ENCODE measurements around the gene KRTAP12-2.
"Not testable (repeated sequence)": the region's sequence is repeated elsewhere in the genome, so short reads cannot be mapped to it uniquely, and the experiment has no call there.

Gene KRTAP12-2

DNA sequence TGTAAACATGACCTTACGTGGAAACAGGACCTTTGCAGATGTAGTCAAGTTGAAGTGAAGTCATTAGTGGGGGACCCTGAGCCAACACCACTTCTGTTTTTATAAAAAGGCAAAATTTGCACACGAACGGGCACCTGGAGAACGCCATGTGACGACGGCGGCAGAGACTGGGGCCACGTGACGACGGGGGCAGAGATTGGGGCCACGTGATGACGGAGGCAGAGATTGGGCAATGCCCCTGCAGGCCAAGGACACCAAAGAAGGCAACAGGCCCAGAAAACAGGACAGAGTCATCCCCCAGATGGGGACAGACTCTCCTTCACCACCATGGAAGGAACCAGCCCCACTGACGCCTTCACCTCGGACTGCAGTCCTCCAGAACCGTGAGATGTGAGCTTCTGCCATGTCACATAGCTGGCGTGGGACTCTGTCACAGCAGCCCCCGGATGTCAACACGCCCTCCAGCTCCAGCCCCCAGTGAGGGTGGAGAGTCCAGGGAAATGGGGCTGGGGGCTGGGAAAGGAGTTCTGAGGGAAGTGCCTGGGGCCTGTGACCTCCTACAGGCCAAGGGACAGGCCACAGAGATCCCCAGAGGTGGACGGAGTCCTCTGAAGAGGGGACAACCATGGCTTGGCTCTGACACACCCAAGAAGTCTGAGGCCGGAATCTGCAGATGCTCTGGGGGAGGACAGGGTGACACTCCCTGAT, 16.3 kb downstream of the KRTAP12-2 start:
- in situ Hi-C loops (cut with HindIII; ENCODE audit: low pct_ligation_motif_present, low sequenced_read_pairs): no loop called here
- H3K27me3 ChIP-seq (replicated peaks): no peaks in the 10 kb centered on the region
- no peak overlapping the region for H3K4me3 ChIP-seq (ENCODE audit: low read depth, low read length)
- TF ChIP-seq, protein P1, sequence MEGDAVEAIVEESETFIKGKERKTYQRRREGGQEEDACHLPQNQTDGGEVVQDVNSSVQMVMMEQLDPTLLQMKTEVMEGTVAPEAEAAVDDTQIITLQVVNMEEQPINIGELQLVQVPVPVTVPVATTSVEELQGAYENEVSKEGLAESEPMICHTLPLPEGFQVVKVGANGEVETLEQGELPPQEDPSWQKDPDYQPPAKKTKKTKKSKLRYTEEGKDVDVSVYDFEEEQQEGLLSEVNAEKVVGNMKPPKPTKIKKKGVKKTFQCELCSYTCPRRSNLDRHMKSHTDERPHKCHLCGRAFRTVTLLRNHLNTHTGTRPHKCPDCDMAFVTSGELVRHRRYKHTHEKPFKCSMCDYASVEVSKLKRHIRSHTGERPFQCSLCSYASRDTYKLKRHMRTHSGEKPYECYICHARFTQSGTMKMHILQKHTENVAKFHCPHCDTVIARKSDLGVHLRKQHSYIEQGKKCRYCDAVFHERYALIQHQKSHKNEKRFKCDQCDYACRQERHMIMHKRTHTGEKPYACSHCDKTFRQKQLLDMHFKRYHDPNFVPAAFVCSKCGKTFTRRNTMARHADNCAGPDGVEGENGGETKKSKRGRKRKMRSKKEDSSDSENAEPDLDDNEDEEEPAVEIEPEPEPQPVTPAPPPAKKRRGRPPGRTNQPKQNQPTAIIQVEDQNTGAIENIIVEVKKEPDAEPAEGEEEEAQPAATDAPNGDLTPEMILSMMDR (IDR thresholded peaks at IDR 0.05; ENCODE audit: low read depth, low read length, missing control alignments): no peak
- no peak overlapping the region for H3K27ac ChIP-seq
- no peaks in the 10 kb centered on the region for H3K36me3 ChIP-seq (replicated peaks)
- DNase-seq: no peak

- Histone ChIP-seq H3K27ac (no peak overlapping the region), H3K36me3 (replicated peaks) (no peaks in the 10 kb centered on the region), H3K4me3 (ENCODE audit: low read depth, low read length) (no peak overlapping the region), H3K27me3 (replicated peaks) (no peaks in the 10 kb centered on the region)
- in situ Hi-C loops (cut with HindIII; ENCODE audit: low pct_ligation_motif_present, low sequenced_read_pairs): no loop called here
- TF ChIP-seq, protein P1 (IDR thresholded peaks at IDR 0.05; ENCODE audit: low read depth, low read length, missing control alignments): no peak
- DNase-seq: no peak
Observed at GRCh38 chr21:44649521-44650100, 17.1 kb downstream of the KRTAP12-2 start.

GRCh38 chr21:44648557-44649311, 18.0 kb downstream of the KRTAP12-2 start:
- Histone ChIP-seq H3K27me3 (replicated peaks) (no peaks in the 10 kb centered on the region), H3K27ac (no peak overlapping the region), H3K36me3 (replicated peaks) (no peaks in the 10 kb centered on the region), H3K4me3 (ENCODE audit: low read depth, low read length) (no peak overlapping the region)
- TF ChIP-seq, protein P1 (IDR thresholded peaks at IDR 0.05; ENCODE audit: low read depth, low read length, missing control alignments): no peak
- in situ Hi-C loops (cut with HindIII; ENCODE audit: low pct_ligation_motif_present, low sequenced_read_pairs): no loop called here
- DNase-seq: no peak

- in situ Hi-C loops (cut with HindIII; ENCODE audit: low pct_ligation_motif_present, low sequenced_read_pairs): no loop called here
- H3K27me3 ChIP-seq (replicated peaks): no peaks in the 10 kb centered on the region
- H3K4me3 ChIP-seq (ENCODE audit: low read depth, low read length): no peak overlapping the region
- no peaks in the 10 kb centered on the region for H3K36me3 ChIP-seq (replicated peaks)
- TF ChIP-seq, protein P1 (IDR thresholded peaks at IDR 0.05; ENCODE audit: low read depth, low read length, missing control alignments): no peak
- no peak for DNase-seq
- H3K27ac ChIP-seq: no peak overlapping the region
Observed at GRCh38 chr21:44647222-44647552, 19.5 kb downstream of the KRTAP12-2 start.

GRCh38 chr21:44646366-44647221, 20.1 kb downstream of the KRTAP12-2 start, which contains the start of gene KRTAP10-11:
Gene KRTAP10-11, plus strand, starts transcription at chr21:44646414. Its CDS starts 45 bp downstream, at chr21:44646459.
- H3K4me3 ChIP-seq (ENCODE audit: low read depth, low read length); H3K27ac ChIP-seq; in situ Hi-C loops (cut with HindIII; ENCODE audit: low pct_ligation_motif_present, low sequenced_read_pairs); DNase-seq; H3K27me3 ChIP-seq (replicated peaks); H3K36me3 ChIP-seq (replicated peaks): not testable (repeated sequence)

Measured in brain microvascular endothelial cell (primary cell).